ENCODE measurements around the gene GSDME. TPM values are rescaled to one million over a fixed set of nuclear protein-coding genes. Genes with fewer than 3 reads are reported as not detected.

Gene GSDME
- total RNA-seq, 1 donor from 2014 or later, result 8.2 TPM

DNA sequence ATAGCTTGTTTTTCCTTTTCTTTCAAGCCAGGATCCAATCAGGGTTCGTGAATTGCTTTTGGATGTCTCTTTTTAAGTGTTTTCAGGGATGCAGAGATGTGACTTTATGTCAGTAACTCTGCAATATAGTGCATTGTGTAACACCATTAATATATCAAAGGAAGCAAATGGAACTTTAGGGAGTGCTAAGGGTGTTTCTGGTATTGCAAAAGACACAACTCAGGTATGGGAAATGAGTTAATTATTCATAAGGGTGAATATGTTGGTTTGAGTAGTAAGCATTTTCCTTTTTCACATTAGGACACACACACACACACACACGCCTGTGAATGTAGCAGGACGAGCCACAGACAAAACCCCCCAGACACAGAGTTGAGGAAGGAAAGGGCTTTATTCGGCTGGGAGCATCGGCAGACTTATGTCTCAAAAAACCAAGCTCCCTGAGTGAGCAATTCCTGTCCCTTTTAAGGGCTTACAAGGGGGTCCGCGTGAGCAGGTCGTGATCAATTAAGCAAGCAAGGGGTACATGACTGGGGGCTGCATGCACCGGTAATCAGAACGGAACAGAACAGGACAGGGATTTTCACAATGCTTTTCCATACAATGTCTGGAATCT, 31.8 kb upstream of the GSDME start:
- TF ChIP-seq, protein P1, sequence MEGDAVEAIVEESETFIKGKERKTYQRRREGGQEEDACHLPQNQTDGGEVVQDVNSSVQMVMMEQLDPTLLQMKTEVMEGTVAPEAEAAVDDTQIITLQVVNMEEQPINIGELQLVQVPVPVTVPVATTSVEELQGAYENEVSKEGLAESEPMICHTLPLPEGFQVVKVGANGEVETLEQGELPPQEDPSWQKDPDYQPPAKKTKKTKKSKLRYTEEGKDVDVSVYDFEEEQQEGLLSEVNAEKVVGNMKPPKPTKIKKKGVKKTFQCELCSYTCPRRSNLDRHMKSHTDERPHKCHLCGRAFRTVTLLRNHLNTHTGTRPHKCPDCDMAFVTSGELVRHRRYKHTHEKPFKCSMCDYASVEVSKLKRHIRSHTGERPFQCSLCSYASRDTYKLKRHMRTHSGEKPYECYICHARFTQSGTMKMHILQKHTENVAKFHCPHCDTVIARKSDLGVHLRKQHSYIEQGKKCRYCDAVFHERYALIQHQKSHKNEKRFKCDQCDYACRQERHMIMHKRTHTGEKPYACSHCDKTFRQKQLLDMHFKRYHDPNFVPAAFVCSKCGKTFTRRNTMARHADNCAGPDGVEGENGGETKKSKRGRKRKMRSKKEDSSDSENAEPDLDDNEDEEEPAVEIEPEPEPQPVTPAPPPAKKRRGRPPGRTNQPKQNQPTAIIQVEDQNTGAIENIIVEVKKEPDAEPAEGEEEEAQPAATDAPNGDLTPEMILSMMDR (IDR thresholded peaks at IDR 0.05), result no peak
- ATAC-seq, result no peak
- Histone ChIP-seq H3K9me3 (peaks cover 5% of the 10 kb centered on the region), H3K36me3 (no peaks in the 10 kb centered on the region), H3K4me1 (no peaks in the 10 kb centered on the region), H3K4me3 (no peak overlapping the region), H3K27ac (no peak overlapping the region), H3K27me3 (ENCODE audit: low read depth) (no peaks in the 10 kb centered on the region)
- no peak for DNase-seq
- intact Hi-C loops (cut with DNase I), result no loop called here

DNA sequence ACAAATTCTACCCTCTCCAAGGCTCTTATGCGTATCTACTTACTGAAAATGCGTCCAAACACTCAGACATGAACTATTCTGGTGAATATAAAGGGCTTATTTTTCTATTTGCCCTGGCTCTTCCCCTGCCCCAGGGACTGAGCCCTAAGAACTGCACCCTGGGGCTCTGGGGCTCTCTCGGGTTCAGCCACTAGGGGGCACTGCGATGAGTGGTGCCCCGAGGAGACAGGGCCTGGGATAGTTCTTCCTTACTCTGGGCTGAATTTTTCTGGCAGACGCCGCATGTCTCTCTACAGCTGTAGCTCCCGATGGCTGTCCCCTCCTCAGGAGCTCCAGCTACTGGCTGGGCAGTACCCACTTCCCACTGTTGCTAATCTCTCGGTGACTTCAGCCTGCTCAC, 30.8 kb upstream of the GSDME start:
- intact Hi-C loops (cut with DNase I), result no loop called here
- no peaks in the 10 kb centered on the region for H3K36me3 ChIP-seq
- H3K27me3 ChIP-seq (ENCODE audit: low read depth), result no peaks in the 10 kb centered on the region
- DNase-seq (no peak), ATAC-seq (no peak)
- H3K27ac ChIP-seq, result no peak overlapping the region
- H3K9me3 ChIP-seq, result peaks cover 5% of the 10 kb centered on the region
- no peak overlapping the region for H3K4me3 ChIP-seq
- no peaks in the 10 kb centered on the region for H3K4me1 ChIP-seq
- TF ChIP-seq, protein P1 (IDR thresholded peaks at IDR 0.05), result peak; percentile 29

DNA sequence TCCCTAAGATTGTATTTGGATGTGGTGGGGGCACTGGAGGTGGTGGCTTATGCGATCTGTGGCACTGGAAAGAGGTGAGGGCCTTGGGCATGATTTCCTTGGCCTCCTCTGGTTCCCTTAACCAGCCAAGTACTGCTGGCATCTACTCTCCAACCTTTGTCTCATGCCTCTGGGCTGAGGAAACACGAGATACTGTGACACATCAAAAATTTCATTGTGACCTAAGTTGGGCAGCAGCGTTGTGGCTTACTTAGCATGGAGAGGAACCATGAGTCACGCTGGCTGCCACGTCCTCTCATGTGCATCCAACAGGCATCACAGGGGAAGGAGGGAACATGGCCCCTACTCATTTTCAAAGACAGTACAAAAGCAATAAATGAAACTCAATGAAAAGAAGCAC, 29.7 kb upstream of the GSDME start:
- no peaks in the 10 kb centered on the region for H3K27me3 ChIP-seq (ENCODE audit: low read depth)
- intact Hi-C loops (cut with DNase I), result no loop called here
- no peak overlapping the region for H3K27ac ChIP-seq
- H3K4me3 ChIP-seq, result no peak overlapping the region
- peak; percentile 52 to 86 for ATAC-seq
- peaks cover 5% of the 10 kb centered on the region for H3K9me3 ChIP-seq
- TF ChIP-seq, protein P1 (IDR thresholded peaks at IDR 0.05), result no peak
- no peaks in the 10 kb centered on the region for H3K36me3 ChIP-seq
- peak; percentile 73 for DNase-seq
- no peaks in the 10 kb centered on the region for H3K4me1 ChIP-seq

DNA sequence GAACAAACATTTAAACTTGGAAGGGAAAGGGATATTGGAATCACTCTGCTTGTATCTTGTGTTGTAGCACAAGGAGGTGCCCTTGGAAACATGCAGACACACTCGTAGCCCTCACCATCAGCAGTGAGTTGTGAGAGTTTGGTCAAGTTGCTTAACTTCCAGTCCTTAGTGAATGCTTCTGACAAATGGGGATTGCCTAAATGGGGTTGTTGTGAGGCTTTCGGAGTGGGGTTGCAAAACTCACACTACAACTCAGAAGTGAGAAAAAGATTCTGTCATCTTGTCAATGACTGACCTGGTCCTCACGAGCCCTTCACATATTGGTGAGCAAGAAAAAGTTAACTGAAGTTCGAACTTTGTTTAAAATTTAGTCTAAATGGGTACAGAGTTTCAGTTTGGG, 29.0 kb upstream of the GSDME start:
- no peak overlapping the region for H3K27ac ChIP-seq
- H3K4me1 ChIP-seq, result no peaks in the 10 kb centered on the region
- no peak overlapping the region for H3K4me3 ChIP-seq
- intact Hi-C loops (cut with DNase I), result no loop called here
- TF ChIP-seq, protein P1 (IDR thresholded peaks at IDR 0.05), result no peak
- no peaks in the 10 kb centered on the region for H3K27me3 ChIP-seq (ENCODE audit: low read depth)
- DNase-seq, result no peak
- peak; percentile 14 to 47 for ATAC-seq
- H3K9me3 ChIP-seq, result peaks cover 5% of the 10 kb centered on the region
- no peaks in the 10 kb centered on the region for H3K36me3 ChIP-seq

DNA sequence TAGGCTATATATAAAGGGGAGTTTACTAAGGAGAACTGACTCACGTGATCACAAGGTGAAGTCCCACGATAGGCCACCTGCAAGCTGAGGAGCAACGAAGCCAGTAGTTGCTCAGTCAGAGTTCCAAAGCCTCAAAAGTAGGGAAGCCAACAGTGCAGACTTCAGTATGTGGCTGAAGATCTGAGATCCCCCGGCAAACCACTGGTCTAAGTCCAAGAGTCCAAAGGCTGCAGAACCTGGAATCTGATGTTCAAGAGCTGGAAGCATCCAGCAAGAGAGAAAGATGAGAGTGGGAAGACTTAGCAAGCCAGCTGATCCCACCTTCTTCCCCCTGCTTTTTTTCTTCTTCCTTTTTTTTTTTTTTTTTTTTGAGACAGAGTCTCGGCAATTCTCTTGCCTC, 27.0 kb upstream of the GSDME start:
- no peak overlapping the region for H3K4me3 ChIP-seq
- H3K27ac ChIP-seq, result no peak overlapping the region
- no peaks in the 10 kb centered on the region for H3K36me3 ChIP-seq
- peaks cover 3% of the 10 kb centered on the region for H3K9me3 ChIP-seq
- TF ChIP-seq, protein P1 (IDR thresholded peaks at IDR 0.05), result no peak
- no peaks in the 10 kb centered on the region for H3K27me3 ChIP-seq (ENCODE audit: low read depth)
- intact Hi-C loops (cut with DNase I), result no loop called here
- peaks cover 4% of the 10 kb centered on the region for H3K4me1 ChIP-seq
- ATAC-seq, result no peak
- DNase-seq, result no peak
